H1 (cell line): Measurements from ENCODE around the gene CRYBG3. TPM values are rescaled to one million over a fixed set of nuclear protein-coding genes. Genes with fewer than 3 reads are reported as not detected.

ENCODE experiments used
- CTCF ChIA-PET: fragments of 300-600 bp; sonication (Branson Sonifier 250); formaldehyde crosslinking; loops from one replicate; lab custom pipeline; 2021; ENCODE audit not compliant: partially characterized antibody; lab: Charles Lee
- POLR2A ChIA-PET: fragments of 300-600 bp; sonication (Branson Sonifier 250); formaldehyde crosslinking; loops from one replicate; lab custom pipeline; 2021; ENCODE audit warnings: inconsistent platforms; ENCODE audit not compliant: partially characterized antibody; lab: Charles Lee
- DNase-seq, 2 experiments: peaks; one replicate each; pipeline versions ENCODE4 v3.0.0 to v3.0.0-alpha.2; 2010 to 2022; ENCODE audit warnings: low spot score in 2 of 2, low read depth in 1 of 2, mixed read lengths in 1 of 2
- FAIRE-seq: peaks from 2 replicates; lab custom pipeline; 2011; peaks lifted over from hg19 to GRCh38; lab: Jason Lieb, UNC
- H2AFZ ChIP-seq: 2 replicates; pipeline ENCODE4 v1.8.1; 2012; ENCODE audit warnings: low read length, inconsistent platforms
- H2AK5ac ChIP-seq: 2 replicates; pipeline ENCODE4 v1.6.1; 2013; ENCODE audit warnings: low read depth, low read length
- H2BK120ac ChIP-seq: replicated peaks from 2 replicates; pipeline ENCODE3; 2013; ENCODE audit warnings: low read depth, low read length, inconsistent platforms
- H2BK12ac ChIP-seq: 2 replicates; pipeline ENCODE4 v1.6.1; 2013; ENCODE audit warnings: low read depth, low read length
- H2BK15ac ChIP-seq: 2 replicates; pipeline ENCODE4 v1.6.1; 2013; ENCODE audit warnings: low read length
- H2BK20ac ChIP-seq: 2 replicates; pipeline ENCODE4 v1.6.1; 2013; ENCODE audit warnings: low read length
- H2BK5ac ChIP-seq: 2 replicates; pipeline ENCODE4 v1.6.1; 2013; ENCODE audit warnings: low read depth, low read length
- H3K14ac ChIP-seq: 2 replicates; pipeline ENCODE4 v1.6.1; 2013; ENCODE audit warnings: inconsistent platforms; ENCODE audit not compliant: insufficient read length
- H3K18ac ChIP-seq: 2 replicates; pipeline ENCODE4 v1.6.1; 2013; ENCODE audit warnings: low read length; ENCODE audit errors: extremely low read depth
- H3K23ac ChIP-seq: 2 replicates; pipeline ENCODE4 v1.6.1; 2013; ENCODE audit warnings: inconsistent platforms; ENCODE audit not compliant: insufficient read length
- H3K23me2 ChIP-seq: 2 replicates; pipeline ENCODE4 v1.6.1; 2013; ENCODE audit warnings: low read depth, low read length
- H3K27ac ChIP-seq: 2 replicates; pipeline ENCODE4 v1.6.1; 2011; ENCODE audit warnings: low read depth, low read length, inconsistent platforms
- H3K27me3 ChIP-seq, 4 experiments: replicated peaks in 1 of 4; 1 replicate in 1 of 4; 2 replicates in 3 of 4; pipeline versions ENCODE4 v1.6.1 to v1.8.1; 2011 to 2013; ENCODE audit warnings: low read length in 3 of 4, mild to moderate bottlenecking in 3 of 4, inconsistent platforms in 2 of 4, mixed read lengths in 2 of 4, moderate library complexity in 1 of 4; ENCODE audit not compliant: control insufficient read depth in 3 of 4, insufficient read depth in 3 of 4; ENCODE audit errors: extremely low read depth in 1 of 4
- H3K36me3 ChIP-seq, 4 experiments: 2 replicates each; pipeline versions ENCODE4 v1.6.1 to v1.8.1; 2011 to 2013; ENCODE audit warnings: mild to moderate bottlenecking in 4 of 4, low read length in 3 of 4, moderate library complexity in 2 of 4, control low read depth in 1 of 4, inconsistent platforms in 1 of 4; ENCODE audit not compliant: insufficient read depth in 4 of 4, control insufficient read depth in 2 of 4
- H3K4ac ChIP-seq: replicated peaks from 2 replicates; pipeline ENCODE3; 2013; ENCODE audit warnings: low read length, low read depth, mixed read lengths, inconsistent platforms; ENCODE audit not compliant: insufficient read length
- H3K4me1 ChIP-seq, 4 experiments: replicated peaks in 1 of 4; 1 replicate in 1 of 4; 2 replicates in 3 of 4; pipeline versions ENCODE4 v1.6.1 to v1.8.1; 2011 to 2013; ENCODE audit warnings: low read length in 3 of 4, inconsistent platforms in 2 of 4, mixed read lengths in 1 of 4; ENCODE audit not compliant: insufficient read depth in 4 of 4, control insufficient read depth in 3 of 4
- H3K4me2 ChIP-seq, 2 experiments: 2 replicates each; pipeline versions ENCODE4 v1.6.1 to v1.8.1; 2011 to 2013; ENCODE audit warnings: low read depth in 2 of 2, low read length in 2 of 2, control low read depth in 1 of 2, inconsistent platforms in 1 of 2, mild to moderate bottlenecking in 1 of 2; ENCODE audit not compliant: insufficient read depth in 1 of 2
- H3K4me3 ChIP-seq, 4 experiments: fragments of 200-600, 300-600 bp in 1 of 4; sonication (generic), shearing (Covaris generic), sonication (Bioruptor Twin) in 1 of 4; 2 replicates each; pipeline versions ENCODE4 v1.5.1 to v1.8.1; 2011 to 2016; ENCODE audit warnings: low read length in 4 of 4, low read depth in 3 of 4, control low read depth in 2 of 4, inconsistent platforms in 2 of 4, mild to moderate bottlenecking in 2 of 4, mixed read lengths in 1 of 4, moderate library complexity in 1 of 4; ENCODE audit not compliant: insufficient read depth in 2 of 4; ENCODE audit errors: extremely low read depth in 1 of 4
- H3K56ac ChIP-seq: replicated peaks from 2 replicates; pipeline ENCODE3; 2013; ENCODE audit warnings: low read depth, mild to moderate bottlenecking, mixed read lengths, low read length, inconsistent platforms; ENCODE audit not compliant: insufficient read length
- H3K79me1 ChIP-seq: 2 replicates; pipeline ENCODE4 v1.6.1; 2013; ENCODE audit warnings: low read depth, low read length, control low read depth
- H3K79me2 ChIP-seq, 2 experiments: 2 replicates each; pipeline versions ENCODE4 v1.6.1 to v1.8.1; 2012 to 2013; ENCODE audit warnings: low read length in 2 of 2, mild to moderate bottlenecking in 2 of 2, inconsistent platforms in 1 of 2; ENCODE audit not compliant: insufficient read depth in 2 of 2, control insufficient read depth in 1 of 2
- H3K9ac ChIP-seq, 4 experiments: replicated peaks in 1 of 4; 1 replicate in 1 of 4; 2 replicates in 3 of 4; pipeline versions ENCODE4 v1.6.1 to v1.8.1; 2011 to 2013; ENCODE audit warnings: low read depth in 3 of 4, low read length in 3 of 4, control low read depth in 2 of 4, mild to moderate bottlenecking in 2 of 4, moderate library complexity in 2 of 4, inconsistent platforms in 1 of 4; ENCODE audit errors: extremely low read depth in 1 of 4
- H3K9me3 ChIP-seq, 2 experiments: 2 replicates each; pipeline versions ENCODE4 v1.6.1 to v1.8.1; 2012 to 2013; ENCODE audit warnings: mild to moderate bottlenecking in 2 of 2, moderate library complexity in 2 of 2, control low read depth in 1 of 2, inconsistent platforms in 1 of 2, low read depth in 1 of 2, low read length in 1 of 2, mixed read lengths in 1 of 2; ENCODE audit not compliant: insufficient read depth in 2 of 2
- H4K20me1 ChIP-seq, 2 experiments: replicated peaks in 1 of 2; 2 replicates each; pipeline versions ENCODE3 to v1.8.1; 2011 to 2013; ENCODE audit warnings: inconsistent platforms in 2 of 2, low read length in 2 of 2, mild to moderate bottlenecking in 1 of 2; ENCODE audit not compliant: insufficient read depth in 2 of 2, control insufficient read depth in 1 of 2
- H4K5ac ChIP-seq: 2 replicates; pipeline ENCODE4 v1.6.1; 2013; ENCODE audit warnings: low read length, low read depth, mixed read lengths, inconsistent platforms; ENCODE audit not compliant: insufficient read length
- H4K8ac ChIP-seq: 2 replicates; pipeline ENCODE4 v1.8.0; 2013; ENCODE audit warnings: mild to moderate bottlenecking, moderate library complexity, low read length, inconsistent platforms; ENCODE audit not compliant: insufficient read depth; ENCODE audit errors: extremely low read depth
- H4K91ac ChIP-seq: replicated peaks from 2 replicates; pipeline ENCODE3; 2013; ENCODE audit warnings: low read length, mixed read lengths, inconsistent platforms; ENCODE audit not compliant: insufficient read length
- BACH1 ChIP-seq: IDR thresholded peaks from 2 replicates; pipeline ENCODE4 v1.6.1; 2012; ENCODE audit warnings: low read length, improper control_type of control experiment
- CEBPB ChIP-seq: IDR thresholded peaks from 2 replicates; pipeline ENCODE4 v1.6.1; 2012; ENCODE audit warnings: low read depth, low read length
- SP2 ChIP-seq: IDR thresholded peaks from 2 replicates; pipeline ENCODE4 v1.6.1; 2012; ENCODE audit warnings: mild to moderate bottlenecking, low read length, inconsistent platforms
- TAF1 ChIP-seq: IDR thresholded peaks from 2 replicates; pipeline ENCODE4 v1.6.1; 2011; ENCODE audit warnings: mild to moderate bottlenecking, low read depth, low read length
- WGBS, 2 experiments: shearing (Covaris generic) in 1 of 2; methylation state at CpG; one replicate each; pipeline versions ENCODE4 v1.1.6 to v1.1.7; 2013 to 2015; ENCODE audit warnings: low lambda C conversion rate in 2 of 2, mixed read lengths in 2 of 2, inconsistent platforms in 1 of 2, low coverage in 1 of 2, missing lambda C conversion rate in 1 of 2; ENCODE audit not compliant: insufficient replicate concordance in 2 of 2, insufficient coverage in 1 of 2, insufficient read length in 1 of 2; ENCODE audit errors: extremely low coverage in 1 of 2, missing lambda C conversion rate in 1 of 2; 5-methylcytosine and 5-hydroxymethylcytosine counted together
- polyA plus RNA-seq, 7 experiments: library from polyadenylated mRNA; depleted of rRNA in 3 of 7; stranded (reverse) in 5 of 7; unstranded in 2 of 7; fragments of >200 nt in 5 of 7; fragments of 200-250 nt in 2 of 7; gene quantifications; 1 replicate in 5 of 7; 2 replicates in 1 of 7; 4 replicates in 1 of 7; pipeline versions ENCODE4 v1.2.1 to v1.2.3, GENCODE V29; 2011 to 2013; ENCODE audit warnings: missing spikeins in 2 of 7, mixed read lengths in 2 of 7
- total RNA-seq: library from RNA; stranded (reverse); fragmentation: NEBNext Ultra II Directional; extraction: Animal tissue kit (Norgen Biotek cat#: 25700); gene quantifications from 2 replicates; pipeline ENCODE4 v1.2.1, GENCODE V29; 2021

CRYBG3 gene
- total and polyA plus RNA-seq, 2 of the 8 experiments (the other 6 are each of a cell fraction or from before 2014, with no cell fraction given): 2.1 to 8.0 TPM

DNA sequence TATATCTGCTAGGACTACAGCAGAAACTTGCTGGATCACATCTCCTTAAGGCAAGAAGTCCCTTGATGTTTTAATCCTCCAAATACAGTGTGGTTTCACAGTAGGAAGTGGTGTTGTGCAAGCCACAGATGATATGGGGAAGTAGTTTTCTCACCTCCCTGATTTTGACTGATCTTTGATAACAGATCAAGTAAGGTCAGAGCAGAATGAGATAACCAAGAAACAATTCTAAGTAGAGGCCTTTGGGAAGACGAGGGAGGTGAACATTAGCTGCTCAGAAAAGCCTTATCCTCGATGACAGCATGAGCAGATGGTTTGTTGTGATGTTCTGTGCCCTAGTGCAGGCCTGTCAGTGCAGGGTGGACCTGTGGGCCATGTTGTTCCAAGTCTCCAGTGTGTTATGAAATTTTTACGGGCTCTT lies 89.1 kb downstream of the CRYBG3 start:
- POLR2A ChIA-PET: interaction anchor here (1.3 kb wide), 1 partner anchor 22 kb away, joined by 3 read pairs; no protein-coding TSS in a partner anchor
- H3K9ac ChIP-seq: no peak overlapping the region
- no peaks in the 10 kb centered on the region for H3K23me2 ChIP-seq
- H2BK20ac ChIP-seq: 0 out of 2 replicates have a peak overlapping the region, but pooled peaks have one; percentile 9
- H3K4ac ChIP-seq: no peak overlapping the region
- H3K79me2 ChIP-seq: no peaks in the 10 kb centered on the region
- H4K20me1 ChIP-seq: no peaks in the 10 kb centered on the region
- no peaks in the 10 kb centered on the region for H3K79me1 ChIP-seq
- no peaks in the 10 kb centered on the region for H3K27me3 ChIP-seq
- peak overlapping the region; percentile 61 for H4K91ac ChIP-seq
- H2AFZ ChIP-seq: no peak overlapping the region
- no peak overlapping the region for H3K14ac ChIP-seq
- H3K56ac ChIP-seq: no peak overlapping the region
- H4K5ac ChIP-seq: no peak overlapping the region
- H3K9me3 ChIP-seq: no peaks in the 10 kb centered on the region
- no peak overlapping the region for H2BK120ac ChIP-seq
- DNase-seq (no peak), FAIRE-seq (no peak)
- H3K4me3 ChIP-seq: no peak overlapping the region
- H2AK5ac ChIP-seq: no peak overlapping the region
- no peak overlapping the region for H4K8ac ChIP-seq
- H2BK12ac ChIP-seq: peak overlapping the region; percentile 82
- no peak overlapping the region for H3K23ac ChIP-seq
- CTCF ChIA-PET: interaction anchor here (1.1 to 1.3 kb wide), 2 partner anchors 47 to 57 kb away, joined by 3 read pairs; no protein-coding TSS in a partner anchor
- WGBS, 2 experiments: 97% methylated on average over 3 of the region's 3 CpGs; no CpG with 5 or more reads in 1 of the 2 experiments
- 0 out of 2 replicates have a peak overlapping the region, but pooled peaks have one; percentile 29 for H2BK15ac ChIP-seq
- H3K4me2 ChIP-seq: 0 out of 4 replicates have a peak overlapping the region, but pooled peaks of 1 of the 2 experiments have one; percentile 11
- peaks cover 0 to 3% (median 0%) of the 10 kb centered on the region in 4 experiments; a peak in 1 of 7 replicates for H3K4me1 ChIP-seq
- H2BK5ac ChIP-seq: peak overlapping the region; percentile 86; the same call in 1 of the 2 replicates
- no peaks in the 10 kb centered on the region; a peak in 1 of 8 replicates for H3K36me3 ChIP-seq
- TF ChIP-seq CEBPB (0 out of 2 replicates have a peak, but pooled peaks have one; percentile 2), SP2 (no peak), BACH1 (no peak), TAF1 (no peak)
- no peak overlapping the region for H3K18ac ChIP-seq
- no peak overlapping the region for H3K27ac ChIP-seq
